GM21360 (cell line): ENCODE results near the gene CELA3A.
"Not testable (repeated sequence)": the region's sequence is repeated elsewhere in the genome, so short reads cannot be mapped to it uniquely, and the experiment has no call there.

Experiments used
- ATAC-seq: cut with Tn5 transposase; IDR thresholded peaks from one replicate; pipeline ENCODE4 v1.9.1; 2021; ENCODE audit warnings: mild to moderate bottlenecking, moderate library complexity; ENCODE audit not compliant: unreplicated experiment

The CELA3A gene

DNA sequence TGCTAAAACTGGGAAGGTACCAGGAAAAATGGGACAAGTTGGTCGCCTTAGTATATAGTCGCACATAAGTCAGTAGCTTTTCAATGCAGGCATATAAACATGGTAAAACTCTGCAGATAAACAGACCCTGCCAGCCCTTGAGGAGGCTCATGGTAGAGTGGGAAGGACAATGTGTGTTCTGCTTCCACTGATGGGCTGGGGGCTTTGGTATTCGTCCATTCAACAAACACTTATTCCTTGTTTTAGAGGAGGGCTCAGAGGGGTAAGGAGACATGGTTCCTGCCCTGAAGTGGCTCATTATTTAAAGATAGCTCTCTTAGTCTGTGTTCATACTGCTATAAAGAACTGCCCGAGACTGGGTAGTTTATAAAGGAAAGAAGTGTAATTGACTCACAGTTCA is 11.3 kb downstream of the CELA3A start:
- ATAC-seq, result not testable (repeated sequence)

DNA sequence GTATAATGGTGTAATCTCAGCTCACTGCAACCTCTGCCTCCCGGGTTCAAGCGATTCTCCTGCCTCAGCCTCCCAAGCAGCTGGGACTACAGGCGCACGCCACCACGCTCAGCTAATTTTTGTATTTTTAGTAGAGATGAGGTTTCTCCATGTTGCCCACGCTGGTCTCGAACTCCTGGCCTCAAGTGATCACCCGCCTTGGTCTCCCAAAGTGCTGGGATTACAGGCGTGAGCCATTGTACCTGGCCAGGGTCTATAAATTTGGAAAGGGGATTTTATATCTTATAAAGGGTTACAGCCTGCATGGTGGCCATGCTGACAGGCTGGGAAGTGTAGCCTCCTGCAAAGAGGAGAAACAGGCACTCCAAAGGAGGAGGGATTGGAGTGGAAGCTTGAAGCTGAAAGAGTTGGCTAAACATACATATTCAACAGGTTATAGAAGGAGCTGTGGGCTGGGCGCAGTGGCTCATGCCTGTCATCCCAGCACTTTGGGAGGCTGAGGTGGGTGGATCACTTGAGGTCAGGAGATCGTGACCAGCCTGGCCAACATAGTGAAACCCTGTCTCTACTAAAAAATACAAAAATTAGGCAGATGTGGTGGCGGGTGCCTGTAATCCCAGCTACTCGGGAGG is 13.2 kb downstream of the CELA3A start:
- ATAC-seq, result not testable (repeated sequence)

DNA sequence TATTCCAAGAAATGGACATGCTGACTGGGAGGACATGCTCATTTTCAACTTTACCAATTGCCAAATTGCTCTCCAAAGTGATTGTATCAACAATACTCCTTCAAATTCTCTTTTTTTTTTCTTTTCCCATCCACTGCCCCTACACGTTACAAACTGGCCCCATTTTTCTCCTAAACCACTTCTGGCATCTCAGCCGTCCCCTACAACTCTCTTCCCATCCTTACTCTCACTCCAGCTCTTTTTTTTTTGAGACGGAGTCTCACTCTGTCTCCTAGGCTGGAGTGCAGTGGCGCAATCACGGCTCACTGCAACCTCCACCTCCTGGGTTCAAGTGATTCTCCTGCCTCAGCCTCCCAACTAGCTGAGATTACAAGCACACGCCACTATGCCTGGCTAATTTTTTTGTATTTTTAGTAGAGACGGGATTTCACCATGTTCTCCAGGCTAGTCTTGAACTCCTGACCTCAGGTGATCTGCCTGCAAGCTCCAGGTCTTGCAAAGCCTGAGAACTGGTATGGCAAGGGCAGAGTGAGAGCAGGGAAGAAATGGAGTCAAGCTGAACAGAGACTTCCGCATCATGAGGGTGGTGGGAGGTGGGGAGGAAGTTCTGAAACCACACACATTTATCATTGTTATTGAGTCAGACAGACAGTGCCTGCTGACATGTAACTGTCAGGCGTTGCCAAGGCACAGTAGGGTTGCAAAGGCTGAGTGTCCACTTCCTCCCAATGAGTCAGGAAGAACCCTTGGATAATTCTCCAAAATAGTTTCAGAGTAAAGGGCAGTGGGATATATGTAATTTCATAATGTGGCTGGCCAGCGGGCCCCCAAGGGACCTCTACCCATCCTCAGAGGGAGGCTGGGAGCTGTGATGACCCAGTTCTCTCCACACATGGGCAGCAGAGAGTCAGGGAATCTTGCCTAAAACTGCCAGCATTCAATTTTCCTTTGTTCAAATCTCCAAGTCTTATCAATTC is 17.4 kb downstream of the CELA3A start:
- no peak for ATAC-seq

DNA sequence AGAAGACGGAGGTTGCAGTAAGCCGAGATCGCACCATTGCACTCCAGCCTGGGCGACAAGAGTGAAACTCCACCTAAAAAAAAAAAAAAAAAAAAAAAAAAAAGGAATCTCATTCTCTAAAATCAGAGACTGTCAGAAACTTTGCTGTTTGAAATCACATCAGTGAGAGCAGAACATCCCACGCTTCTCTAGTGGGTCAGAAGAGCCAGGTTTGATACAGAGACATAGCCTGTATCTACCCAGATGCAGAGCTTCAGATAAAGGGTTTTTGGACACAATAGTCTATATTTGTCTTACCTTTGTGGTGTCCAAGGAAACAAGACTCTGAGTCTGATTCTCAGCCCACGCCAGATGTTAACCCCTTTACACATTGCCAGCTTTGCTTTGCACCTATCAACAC is 19.6 kb downstream of the CELA3A start:
- no peak for ATAC-seq

DNA sequence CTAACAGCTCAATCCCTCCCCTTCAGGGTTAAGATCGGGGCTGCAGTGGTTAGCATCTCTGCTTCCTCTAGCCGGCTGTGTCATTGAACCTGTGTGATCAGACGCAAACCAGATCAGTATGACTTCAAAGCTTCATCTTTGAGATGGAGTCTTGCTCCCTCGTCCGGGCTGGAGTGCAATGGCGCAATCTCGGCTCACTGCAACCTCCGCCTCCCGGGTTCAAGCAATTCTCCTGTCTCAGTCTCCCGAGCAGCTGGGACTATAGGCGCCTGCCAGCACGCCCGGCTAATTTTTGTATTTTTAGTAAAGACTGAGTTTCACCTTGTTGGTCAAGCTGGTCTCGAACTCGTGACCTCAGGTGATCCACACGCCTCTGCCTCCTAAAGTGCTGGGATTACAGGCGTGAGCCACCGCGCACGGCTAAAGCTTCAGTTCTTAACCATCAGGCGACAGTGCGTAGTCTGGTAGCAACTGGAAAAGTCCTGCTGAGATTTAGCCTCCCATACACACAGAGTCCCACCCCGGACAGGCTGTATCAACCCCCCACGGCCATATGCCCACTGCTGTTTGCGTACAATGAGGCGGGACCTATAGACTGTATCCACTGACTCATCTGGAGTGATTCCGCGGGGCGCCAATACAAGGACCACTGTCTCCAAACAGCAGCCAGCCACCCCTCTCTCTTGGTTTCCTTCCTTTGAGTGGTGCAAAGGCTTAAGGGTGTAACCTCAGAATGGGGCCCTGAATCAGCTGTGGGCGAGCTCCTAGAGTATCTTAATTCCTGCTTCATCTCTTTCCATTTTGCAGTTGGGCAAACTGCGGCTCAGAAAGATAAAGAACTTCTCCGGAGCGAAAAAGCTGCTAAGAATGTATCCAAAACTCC is 23.3 kb downstream of the CELA3A start:
- ATAC-seq, result peak; percentile 33

DNA sequence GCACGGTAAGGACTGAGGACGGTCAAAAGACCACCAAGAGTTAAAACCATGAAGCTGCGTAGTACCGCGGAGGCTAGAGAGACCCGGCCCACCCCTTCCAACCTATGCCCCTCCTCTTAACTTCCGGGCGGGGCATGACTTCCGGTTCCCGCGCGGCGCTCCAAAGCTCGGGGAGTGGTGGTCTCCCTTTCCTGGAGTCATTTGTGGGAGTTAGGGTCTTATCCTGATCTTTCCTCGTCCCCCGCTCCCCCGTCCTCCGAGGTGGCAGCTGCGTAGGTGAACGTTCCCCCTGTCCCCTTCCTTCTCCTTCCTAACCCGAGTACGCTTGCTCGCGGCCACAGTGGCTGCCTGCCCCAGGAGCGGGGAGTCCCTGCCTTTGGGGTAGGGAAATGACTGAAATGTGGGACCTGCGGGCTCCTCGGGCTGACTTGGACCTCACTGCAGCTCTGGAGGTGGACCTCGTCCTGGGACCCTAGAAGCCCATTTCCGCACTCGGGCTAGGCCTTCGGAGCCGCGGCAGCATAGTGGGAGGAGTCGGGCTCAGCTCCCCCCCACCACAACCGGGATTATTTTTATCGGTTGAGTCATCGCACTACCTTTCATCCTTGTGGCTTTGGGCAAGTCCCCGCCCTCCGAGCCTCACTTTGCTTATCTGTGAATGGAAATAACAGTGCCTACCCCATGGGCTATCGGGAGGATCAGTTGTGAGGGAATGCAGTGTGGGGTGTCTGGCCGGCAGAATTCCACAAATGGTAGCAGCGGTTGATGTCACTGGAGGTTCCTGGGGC is 24.1 kb downstream of the CELA3A start:
- peak; percentile 59 for ATAC-seq

DNA sequence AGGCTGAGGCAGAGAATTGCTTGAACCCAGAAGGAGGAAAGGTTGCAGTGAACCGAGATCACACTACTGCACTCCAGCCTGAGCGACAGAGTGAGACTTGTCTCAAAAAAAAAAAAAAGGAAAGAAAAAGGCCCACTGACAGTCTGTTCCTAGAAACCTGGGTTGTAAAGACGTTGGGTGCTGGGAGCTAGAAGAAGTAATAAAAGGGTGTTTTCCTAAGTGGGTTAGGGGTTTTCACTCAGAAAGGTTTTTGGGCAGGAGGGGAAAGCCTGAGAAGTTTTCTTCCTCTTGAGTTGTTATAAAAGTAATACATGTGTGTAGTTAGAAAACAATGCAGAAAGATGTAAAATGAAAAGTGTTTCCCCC is 25.4 kb downstream of the CELA3A start:
- ATAC-seq, result no peak

DNA sequence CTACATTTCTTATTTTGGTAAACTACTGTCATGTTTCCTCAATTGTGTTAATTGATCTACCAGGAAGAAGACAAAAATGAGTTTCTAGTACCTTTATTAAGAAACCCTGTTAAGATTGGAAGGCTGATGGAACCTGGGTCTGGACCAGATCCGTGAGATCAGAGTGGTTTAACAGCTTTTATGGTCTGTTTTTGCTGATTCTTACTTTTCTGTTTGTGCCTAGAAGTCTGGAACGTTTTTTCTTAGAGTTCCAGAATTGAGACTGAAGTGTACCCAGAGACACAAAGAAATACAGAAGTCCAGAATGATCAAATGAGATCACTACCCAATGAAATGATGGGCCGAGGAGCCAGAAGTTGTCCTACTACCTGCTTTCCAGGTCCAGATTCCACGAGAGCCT is 28.6 kb downstream of the CELA3A start:
- ATAC-seq, result no peak

DNA sequence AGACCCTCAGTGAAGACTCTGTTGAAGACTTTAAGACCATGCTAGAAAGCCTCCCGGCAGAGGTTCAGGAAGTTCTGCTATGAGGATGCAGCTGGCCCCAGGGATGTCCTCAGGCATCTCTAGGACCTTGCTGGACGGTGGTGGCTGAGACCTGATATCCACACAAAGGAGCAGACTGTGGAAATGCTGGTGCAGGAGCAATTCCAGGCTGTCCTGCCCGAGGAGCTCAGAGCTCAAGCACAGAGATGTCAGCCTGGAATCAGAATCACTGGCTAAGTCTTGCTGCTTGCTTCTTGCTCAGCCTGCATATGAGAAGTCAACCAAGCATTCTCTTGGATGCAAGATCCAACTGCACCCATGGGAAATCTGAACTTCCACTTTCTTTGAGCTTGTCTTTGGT is 29.0 kb downstream of the CELA3A start:
- no peak for ATAC-seq

DNA sequence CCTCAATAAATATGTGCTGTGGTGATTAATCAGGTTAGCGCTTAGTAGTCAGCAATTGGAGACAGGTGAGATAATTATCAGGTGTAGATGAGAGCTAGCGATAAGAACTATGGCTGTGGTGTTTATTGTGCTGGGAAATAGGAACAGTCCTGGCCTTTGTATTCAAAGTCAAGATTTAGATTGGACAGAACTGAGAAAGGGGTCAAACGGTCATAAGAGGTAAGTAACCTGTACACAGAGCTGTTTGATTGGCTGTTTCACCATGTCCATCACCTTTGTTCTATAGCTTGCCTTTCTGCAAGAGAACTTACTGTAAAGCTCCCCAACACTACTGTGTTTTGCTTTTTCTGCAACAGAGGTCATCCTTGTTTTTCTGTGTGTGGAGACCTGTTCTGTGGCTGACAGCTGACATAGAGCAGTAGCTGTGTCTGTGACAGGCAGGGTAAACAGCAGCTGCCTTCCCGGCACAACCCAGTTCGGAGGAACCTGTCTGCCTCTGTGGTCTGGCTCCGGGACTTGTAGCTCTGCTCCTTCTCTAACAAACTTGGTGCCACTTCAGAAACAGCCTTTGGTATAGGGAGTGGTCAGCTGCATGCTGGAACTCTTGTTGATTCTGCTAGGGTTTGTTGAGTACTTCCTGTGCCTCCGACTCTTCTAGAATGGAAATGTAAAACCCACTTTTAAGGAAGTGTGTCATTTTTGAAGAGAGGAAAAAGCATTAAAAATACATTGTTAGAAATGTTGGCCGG is 29.9 kb downstream of the CELA3A start:
- no peak for ATAC-seq

DNA sequence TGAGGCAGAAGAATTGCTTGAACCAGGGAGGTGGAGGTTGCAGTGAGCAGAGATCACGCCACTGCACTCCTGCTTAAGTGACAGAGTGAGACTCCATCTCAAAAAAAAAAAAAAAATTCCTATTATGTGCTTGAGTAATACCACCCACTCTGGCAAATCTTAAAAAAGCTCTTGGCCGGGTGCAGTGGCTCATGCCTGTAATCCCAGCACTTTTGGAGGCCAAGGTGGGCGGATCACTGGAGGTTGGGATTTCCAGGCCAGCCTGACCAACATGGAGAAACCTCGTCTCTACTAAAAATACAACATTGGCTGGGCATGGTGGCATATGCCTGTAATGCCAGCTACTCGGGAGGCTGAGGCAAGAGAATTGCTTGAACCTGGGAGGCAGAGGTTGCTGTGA is 33.4 kb downstream of the CELA3A start:
- ATAC-seq, result not testable (repeated sequence)

DNA sequence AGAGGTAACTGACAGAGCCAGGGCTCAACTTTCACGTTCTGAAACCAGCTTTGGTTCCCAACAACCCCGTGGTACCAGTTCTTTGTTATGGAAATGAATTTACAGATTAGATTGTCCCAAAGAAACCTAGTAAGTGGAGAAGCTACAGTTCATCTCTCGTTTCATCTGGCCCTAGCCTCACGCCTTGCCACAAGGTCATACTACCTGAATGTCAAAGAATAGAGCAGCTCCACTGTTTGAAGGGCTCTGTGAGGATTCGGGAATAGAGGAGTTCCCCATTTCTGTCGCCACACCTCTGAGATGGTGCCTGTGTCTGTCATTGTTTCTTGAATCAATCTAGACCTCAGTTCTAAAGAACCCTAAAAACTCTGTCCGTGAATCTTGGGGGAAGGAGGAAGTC is 36.1 kb downstream of the CELA3A start:
- ATAC-seq, result no peak

DNA sequence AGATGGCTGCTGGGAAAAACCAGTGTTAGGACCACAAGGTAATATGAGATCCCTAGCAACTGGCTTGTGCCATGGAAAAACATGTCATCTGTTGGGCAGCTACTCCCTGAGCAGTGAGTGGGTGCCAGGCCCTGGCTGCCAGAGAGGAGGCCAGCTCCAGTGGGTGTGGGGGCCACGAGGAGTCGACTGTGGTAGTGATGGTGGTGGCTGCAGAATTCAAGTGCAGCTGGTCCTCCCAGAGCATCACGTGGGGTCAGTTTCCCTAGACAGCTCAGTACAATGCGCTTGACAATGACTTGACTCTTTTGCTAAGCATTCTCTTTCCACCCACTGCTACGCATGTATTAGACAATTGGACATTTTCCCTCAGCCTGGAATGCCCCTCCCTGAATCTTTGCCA is 36.6 kb downstream of the CELA3A start:
- ATAC-seq, result no peak

DNA sequence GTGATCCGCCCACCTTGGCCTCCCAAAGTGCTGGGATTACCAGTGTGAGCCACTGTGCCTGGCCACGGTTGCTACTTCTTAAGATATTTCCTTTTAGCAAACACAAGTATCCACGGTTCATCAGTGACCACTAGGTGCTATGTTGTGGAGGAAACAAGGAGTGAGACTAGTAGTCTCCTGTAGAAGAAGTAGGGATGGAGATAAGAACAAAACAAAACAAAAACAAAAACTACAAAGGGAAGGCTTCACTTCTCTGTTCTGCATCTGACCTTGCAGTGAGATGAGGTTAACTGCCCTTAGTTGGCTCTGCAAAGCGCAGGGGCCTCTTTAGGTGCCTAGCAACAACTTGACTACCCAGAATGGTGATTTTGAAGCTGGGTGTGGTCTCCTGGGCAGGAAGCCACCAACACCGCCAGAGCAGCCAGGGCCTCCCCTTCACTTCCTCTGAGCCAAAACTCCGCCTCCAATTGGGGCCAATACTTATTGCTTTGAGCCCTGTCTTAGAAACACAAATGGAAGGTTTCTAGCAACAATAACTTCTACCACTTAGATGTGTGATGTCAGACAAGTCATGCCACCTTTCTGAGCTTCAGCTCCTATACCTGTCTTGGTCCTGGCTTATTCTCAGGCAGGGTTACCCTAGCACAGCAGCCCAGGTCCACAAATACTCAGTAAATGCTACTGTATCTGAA is 38.3 kb downstream of the CELA3A start:
- peak; percentile 86 for ATAC-seq

DNA sequence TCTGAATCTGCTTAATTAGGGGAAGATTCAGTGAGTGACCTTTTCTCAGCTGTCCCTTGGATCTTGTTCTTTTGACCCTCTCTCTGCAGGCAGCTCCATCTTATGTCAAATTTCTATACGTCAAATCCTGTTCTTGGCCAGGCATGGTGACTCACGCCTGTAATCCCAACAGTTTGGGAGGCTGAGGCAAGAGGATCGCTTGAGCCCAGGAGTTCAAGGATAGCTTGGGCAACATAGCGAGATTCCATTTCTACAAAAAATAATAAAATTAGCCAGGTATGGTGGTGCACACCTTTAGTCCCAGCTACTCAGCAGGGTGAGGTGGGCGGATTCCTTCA is 38.8 kb downstream of the CELA3A start:
- ATAC-seq, result no peak

DNA sequence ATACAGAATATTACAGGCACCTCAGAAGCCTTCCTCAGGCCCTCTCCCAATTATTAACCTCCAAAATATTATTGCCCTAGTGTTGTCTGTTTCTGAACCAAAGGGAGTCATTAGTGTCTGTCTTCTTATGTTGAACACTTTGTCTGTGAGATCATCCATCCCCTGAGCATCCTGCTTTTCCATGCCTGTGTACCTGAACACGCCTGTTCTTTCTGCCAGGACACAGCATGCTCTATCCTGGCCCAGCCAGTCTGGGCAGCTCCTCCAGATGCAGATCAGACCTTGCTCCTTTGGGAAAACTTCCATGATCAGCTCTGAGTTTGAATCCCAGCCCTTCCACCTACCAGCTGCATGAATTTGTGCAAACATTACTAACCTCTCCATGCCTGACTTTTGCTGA is 40.0 kb downstream of the CELA3A start:
- no peak for ATAC-seq

DNA sequence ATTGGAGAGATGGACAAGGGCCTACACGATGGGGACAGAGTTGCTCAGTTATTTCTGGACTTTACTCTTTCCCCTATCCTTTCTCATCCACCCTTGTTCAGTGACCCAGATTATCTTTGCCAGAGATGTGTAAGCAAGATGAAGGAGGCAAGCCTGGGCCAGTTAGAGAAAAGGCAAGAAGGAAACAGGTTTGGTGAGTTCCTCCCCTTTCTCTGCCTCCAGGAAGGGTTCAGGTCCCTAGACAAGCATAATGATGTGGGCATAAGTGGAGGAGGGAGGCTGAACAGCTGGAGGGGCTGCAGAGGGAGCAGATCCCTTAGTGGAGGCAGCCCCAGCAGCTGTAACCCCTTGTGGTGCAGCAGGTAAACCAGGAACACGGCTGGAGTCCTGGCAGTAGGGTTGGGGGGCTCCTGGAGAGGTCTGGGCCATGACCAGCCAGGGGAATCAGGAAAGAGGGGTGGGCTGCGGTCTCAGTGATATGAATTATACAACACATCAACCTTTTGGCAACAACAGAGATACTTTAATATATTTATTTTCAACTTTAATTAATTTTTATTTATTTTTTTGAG is 41.8 kb downstream of the CELA3A start:
- no peak for ATAC-seq

DNA sequence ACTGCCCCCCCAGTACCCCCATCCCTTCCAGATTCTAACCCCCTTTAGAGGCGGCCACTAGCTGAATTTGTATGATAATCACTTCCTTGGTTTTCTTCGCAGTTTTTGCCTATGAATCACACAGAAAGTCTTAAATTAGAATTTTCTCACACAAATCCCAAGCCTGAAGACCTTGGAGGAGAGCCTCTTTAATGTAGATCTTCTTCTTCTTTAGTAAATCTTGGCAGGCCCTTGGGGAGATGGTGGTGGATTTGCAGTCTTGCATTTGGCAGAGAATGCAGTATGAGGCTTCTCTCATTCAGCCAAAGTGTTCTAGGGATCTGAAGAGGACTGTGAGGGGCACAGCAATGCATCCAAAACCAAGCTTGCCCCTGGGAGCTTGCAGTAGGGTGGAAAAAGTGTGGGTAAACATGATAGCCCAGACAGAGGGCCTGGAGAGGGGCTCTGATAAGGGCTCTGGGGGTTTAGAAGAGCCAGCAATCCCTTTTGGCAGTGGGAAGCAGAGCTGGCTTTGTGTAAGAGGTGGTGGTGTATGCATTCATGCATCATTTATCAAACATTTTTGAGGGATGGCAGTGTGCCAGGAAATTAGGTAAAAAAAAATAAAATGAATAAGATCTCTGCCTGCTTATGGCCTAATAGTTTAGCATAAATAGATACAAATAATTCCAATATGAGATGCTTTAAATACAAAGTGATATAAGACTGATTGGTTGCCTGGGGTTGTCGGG is 43.4 kb downstream of the CELA3A start:
- no peak for ATAC-seq
